GM12878 (cell line): ENCODE results near the gene OSBPL7. TPM values are rescaled to one million over a fixed set of nuclear protein-coding genes. Genes with fewer than 3 reads are reported as not detected.

Experiments used
- ATAC-seq: fragments of 200-7000 bp; cut with Tn5 transposase; 3 replicates; pipeline ENCODE4 v1.9.1; 2020; ENCODE audit warnings: mild to moderate bottlenecking, moderate library complexity
- BruUV-seq: library from RNA; stranded (reverse); fragments of 400-500 nt; replicated peaks from 2 replicates; lab custom pipeline; 2021; lab: Mats Ljungman, UMichigan
- CTCF ChIA-PET: fragments of 300-600 bp; sonication (Branson Sonifier 250); formaldehyde crosslinking; extraction: SDS; loops from one replicate; lab custom pipeline; 2021; ENCODE audit warnings: inconsistent platforms; lab: Yijun Ruan, JAX
- POLR2A ChIA-PET: fragments of 350-600 bp; formaldehyde crosslinking; extraction: SDS; loops from one replicate; lab custom pipeline; 2021; ENCODE audit warnings: inconsistent platforms; lab: Charles Lee
- RAD21 ChIA-PET: fragments of 300-600 bp; sonication (Branson Sonifier 250); formaldehyde crosslinking; loops from one replicate; lab custom pipeline; 2023; ENCODE audit warnings: antibody characterized with exemption; ENCODE audit not compliant: unreplicated experiment; lab: Charles Lee
- SMC1A ChIA-PET: fragments of 300-600 bp; sonication (Branson Sonifier 250); formaldehyde crosslinking; loops from one replicate; lab custom pipeline; 2023; ENCODE audit not compliant: unreplicated experiment, uncharacterized antibody; lab: Charles Lee
- DNase-seq: peaks from one replicate; pipeline ENCODE4 v3.0.0-alpha.2; 2011; ENCODE audit warnings: low read depth, low spot score
- FAIRE-seq: peaks from 3 replicates; lab custom pipeline; 2011; peaks lifted over from hg19 to GRCh38; lab: Jason Lieb, UNC
- H2AFZ ChIP-seq: 2 replicates; pipeline ENCODE4 v1.6.0; 2011; ENCODE audit warnings: low read depth, low read length, control low read depth; ENCODE audit not compliant: control insufficient read depth
- H3K27ac ChIP-seq: 2 replicates; pipeline ENCODE4 v1.5.1; 2011; ENCODE audit warnings: control low read depth; ENCODE audit not compliant: control insufficient read depth, insufficient read depth
- H3K27me3 ChIP-seq, 2 experiments: replicated peaks in 1 of 2; 2 replicates each; pipeline versions ENCODE4 v1.6.0 to v1.6.1; 2011; ENCODE audit warnings: low read length in 1 of 2; ENCODE audit not compliant: control insufficient read depth in 2 of 2, insufficient read depth in 2 of 2
- H3K36me3 ChIP-seq, 2 experiments: 2 replicates each; pipeline ENCODE4 v1.5.1; 2011; ENCODE audit warnings: low read length in 1 of 2; ENCODE audit not compliant: control insufficient read depth in 2 of 2, insufficient read depth in 2 of 2
- H3K4me1 ChIP-seq: 2 replicates; pipeline ENCODE4 v1.6.1; 2011; ENCODE audit warnings: mild to moderate bottlenecking, low read length, moderate library complexity, mixed read lengths; ENCODE audit not compliant: control insufficient read depth, insufficient read depth
- H3K4me2 ChIP-seq: 2 replicates; pipeline ENCODE4 v1.6.0; 2011; ENCODE audit warnings: control low read depth; ENCODE audit not compliant: control insufficient read depth, insufficient read depth
- H3K4me3 ChIP-seq: fragments of 200-600 bp; sonication (generic); 2 replicates; pipeline ENCODE4 v1.5.1; 2016
- H3K79me2 ChIP-seq: 2 replicates; pipeline ENCODE4 v1.6.0; 2011; ENCODE audit warnings: low read length; ENCODE audit not compliant: control insufficient read depth, insufficient read depth
- H3K9ac ChIP-seq: 2 replicates; pipeline ENCODE4 v1.8.0; 2011; ENCODE audit warnings: low read length, control low read depth, mixed read lengths; ENCODE audit not compliant: control insufficient read depth, insufficient read depth
- H3K9me3 ChIP-seq: replicated peaks from 3 replicates; pipeline ENCODE4 v1.5.1; 2011; ENCODE audit warnings: mild to moderate bottlenecking, low read length; ENCODE audit not compliant: control insufficient read depth, insufficient read depth
- H4K20me1 ChIP-seq: 2 replicates; pipeline ENCODE4 v1.6.0; 2011; ENCODE audit not compliant: control insufficient read depth, insufficient read depth
- ASH2L ChIP-seq: fragments of 300-600, 200-600 bp; sonication (generic); IDR thresholded peaks from 2 replicates; pipeline ENCODE4 v1.6.1; 2017; ENCODE audit warnings: low read depth, mild to moderate bottlenecking, borderline replicate concordance
- BRCA1 ChIP-seq: IDR thresholded peaks from 2 replicates; pipeline ENCODE4 v1.6.1; 2011; ENCODE audit warnings: low read depth, low read length, improper control_type of control experiment
- CBFB ChIP-seq: IDR thresholded peaks from 2 replicates; pipeline ENCODE4 v1.6.1; 2016; ENCODE audit warnings: antibody characterized with exemption, low read depth
- ELK1 ChIP-seq: IDR thresholded peaks from 2 replicates; pipeline ENCODE4 v1.6.1; 2012; ENCODE audit warnings: low read depth, low read length, improper control_type of control experiment
- EZH2 ChIP-seq: IDR thresholded peaks from 2 replicates; pipeline ENCODE4 v1.6.1; 2012; ENCODE audit warnings: low read depth, mild to moderate bottlenecking, control low read depth, inconsistent platforms, low read length, borderline replicate concordance; ENCODE audit not compliant: control insufficient read depth
- MEF2B ChIP-seq: fragments of 450-650 bp; IDR thresholded peaks from 2 replicates; pipeline ENCODE4 v1.6.1; 2018; ENCODE audit warnings: mild to moderate bottlenecking, moderate library complexity; ENCODE audit not compliant: partially characterized antibody, poor library complexity, severe bottlenecking
- MTA3 ChIP-seq: IDR thresholded peaks from 2 replicates; pipeline ENCODE4 v1.6.1; 2012; ENCODE audit warnings: low read length, inconsistent platforms, borderline replicate concordance
- NBN ChIP-seq: fragments of 450-650 bp; IDR thresholded peaks from 2 replicates; pipeline ENCODE4 v1.6.1; 2016
- NFIC ChIP-seq: IDR thresholded peaks from 2 replicates; pipeline ENCODE4 v1.6.1; 2012; ENCODE audit warnings: low read depth, mild to moderate bottlenecking, inconsistent platforms, low read length, moderate library complexity
- NKRF ChIP-seq: fragments of 450-650 bp; conservative IDR thresholded peaks from 2 replicates; pipeline ENCODE4 v1.6.1; 2017; ENCODE audit warnings: mild to moderate bottlenecking, moderate library complexity
- RELA ChIP-seq: fragments of 450-650 bp; IDR thresholded peaks from 2 replicates; pipeline ENCODE4 v1.8.0; 2014; ENCODE audit warnings: borderline replicate concordance; ENCODE audit not compliant: partially characterized antibody
- SIN3A ChIP-seq: IDR thresholded peaks from 2 replicates; pipeline ENCODE4 v1.6.1; 2012; ENCODE audit warnings: low read depth, low read length, improper control_type of control experiment
- STAT1 ChIP-seq: fragments of 450-650 bp; conservative IDR thresholded peaks from 2 replicates; pipeline ENCODE4 v1.6.1; 2014; ENCODE audit warnings: antibody characterized with exemption, mild to moderate bottlenecking
- ZBTB33 ChIP-seq: fragments of 450-650 bp; IDR thresholded peaks from 2 replicates; pipeline ENCODE4 v1.6.1; 2017; ENCODE audit warnings: mild to moderate bottlenecking
- ZNF384 ChIP-seq: IDR thresholded peaks from 2 replicates; pipeline ENCODE4 v1.6.1; 2012; ENCODE audit warnings: low read depth, mild to moderate bottlenecking, low read length, improper control_type of control experiment, borderline replicate concordance
- WGBS: methylation state at CpG from one replicate; pipeline ENCODE4 v1.1.6; 2016; ENCODE audit warnings: low lambda C conversion rate; ENCODE audit not compliant: insufficient replicate concordance, insufficient coverage; ENCODE audit errors: missing lambda C conversion rate; 5-methylcytosine and 5-hydroxymethylcytosine counted together
- in situ Hi-C: fragments of 300-500 bp; cut with MboI; formaldehyde crosslinking; loops from 9 replicates; pipeline ENCODE4 v1.14.3; 2018; ENCODE audit warnings: mixed read lengths
- intact Hi-C: fragments of 100-400 bp; cut with micrococcal nuclease; formaldehyde crosslinking; loops from one replicate; pipeline ENCODE4 v1.14.2; 2022; ENCODE audit not compliant: unreplicated experiment
- polyA plus RNA-seq, 11 experiments: library from polyadenylated mRNA; depleted of rRNA in 4 of 11; unstranded in 6 of 11; stranded (reverse) in 5 of 11; fragments of >200 nt; fragmentation: Nextera tagmentation in 4 of 11; fragmentation: Illumina TruSeq in 1 of 11; extraction: Ambion mirVana in 4 of 11; extraction: Trizol in 1 of 11; gene quantifications; 1 replicate in 1 of 11; 2 replicates in 10 of 11; pipeline versions ENCODE4 v1.2.1 to v1.2.3, GENCODE V29; 2011 to 2016; ENCODE audit warnings: inconsistent platforms in 2 of 11, missing spikeins in 2 of 11, low read depth in 1 of 11
- total RNA-seq, 4 experiments: library from RNA; depleted of rRNA in 3 of 4; stranded (reverse); fragments of >200 nt in 3 of 4; fragmentation: Illumina TruSeq in 1 of 4; extraction: Trizol in 1 of 4; gene quantifications; 2 replicates each; pipeline versions ENCODE4 v1.2.1 to v1.2.3, GENCODE V29; 2013 to 2021

OSBPL7 gene
- total and polyA plus RNA-seq, 10 of the 15 experiments (the other 5 are each of a cell fraction or from before 2014, with no cell fraction given) = 0.50 to 16.1 (median 6.7) TPM

DNA sequence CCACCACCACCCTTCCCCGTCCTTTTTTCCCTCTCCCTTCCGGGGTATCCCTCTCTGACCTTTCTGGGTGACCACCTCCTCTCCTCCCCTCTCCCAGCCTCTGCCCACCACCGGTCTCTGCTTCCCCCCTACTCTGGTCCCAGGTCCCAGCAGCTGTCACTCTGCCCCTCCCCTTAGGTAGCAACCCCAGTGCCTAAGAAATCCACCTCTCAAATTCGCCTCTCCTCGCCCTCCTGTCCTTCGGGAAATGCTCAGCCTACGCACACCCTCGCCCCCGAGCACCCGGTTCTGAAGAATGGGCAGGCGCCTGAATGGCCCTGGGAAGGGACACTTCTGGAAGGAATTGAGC lies 30.1 kb upstream of the OSBPL7 start:
- H3K27ac ChIP-seq = no peak overlapping the region
- RAD21 ChIA-PET = interaction anchor here (1.3 to 1.4 kb wide), 3 partner anchors 9 to 39 kb away, joined by 3 to 4 read pairs (median 4); no protein-coding TSS in a partner anchor
- no peaks in the 10 kb centered on the region for H3K36me3 ChIP-seq
- no peaks in the 10 kb centered on the region for H4K20me1 ChIP-seq
- peaks cover 25 to 57% of the 10 kb centered on the region in 2 experiments for H3K27me3 ChIP-seq
- H3K9me3 ChIP-seq = no peaks in the 10 kb centered on the region
- H3K4me1 ChIP-seq = peaks cover 5% of the 10 kb centered on the region
- peak overlapping the region; percentile 61; the same call in 1 of the 2 replicates for H3K4me2 ChIP-seq
- H3K79me2 ChIP-seq = no peaks in the 10 kb centered on the region
- no peak for FAIRE-seq
- CTCF ChIA-PET = interaction anchor here (0.6 to 1.6 kb wide), 5 partner anchors 9 to 38 kb away, joined by 3 to 5 read pairs (median 3); partner anchors contain the start of gene SCRN2
- H3K9ac ChIP-seq = no peak overlapping the region
- in situ Hi-C loops (no loop called here), intact Hi-C loops (no loop called here)
- DNase-seq = no peak
- SMC1A ChIA-PET = interaction anchor here (0.8 to 13.1 kb wide), 2 partner anchors 9 to 37 kb away, joined by 3 to 231 read pairs; partner anchors contain the start of gene SP2
- BruUV-seq = no TSS peak
- H2AFZ ChIP-seq = no peak overlapping the region
- POLR2A ChIA-PET = no interaction called here
- no peak for TF ChIP-seq BRCA1
- no peak for TF ChIP-seq CBFB
- no peak for TF ChIP-seq RELA
- TF ChIP-seq NKRF = no peak
- no peak for TF ChIP-seq ASH2L
- TF ChIP-seq NBN = no peak
- TF ChIP-seq ELK1 = no peak
- no peak for TF ChIP-seq MEF2B
- TF ChIP-seq ZBTB33 = no peak
- no peak for TF ChIP-seq MTA3
- TF ChIP-seq ZNF384 = no peak
- TF ChIP-seq STAT1 = no peak
- TF ChIP-seq NFIC = no peak
- no peak for TF ChIP-seq SIN3A
- no peak for TF ChIP-seq EZH2
- TF ChIP-seq, all 136 proteins: peak for 0
- WGBS = 15% methylated on average over 9 of the region's 11 CpGs
- ATAC-seq = no peak
- no peak overlapping the region for H3K4me3 ChIP-seq
